Endometrial microvascular endothelial cells (primary cell): Measurements from ENCODE around the gene DYNLT4. TPM values are rescaled to one million over a fixed set of nuclear protein-coding genes. Genes with fewer than 3 reads are reported as not detected.
"Not testable (repeated sequence)": the region's sequence is repeated elsewhere in the genome, so short reads cannot be mapped to it uniquely, and the experiment has no call there.

ENCODE experiments used
- in situ Hi-C: cut with HindIII; loops from 2 replicates; pipeline ENCODE4 v1.10.0; 2017; ENCODE audit warnings: low sequenced_read_pairs, low pct_unique_long_range_greater_than_20kb; ENCODE audit errors: inconsistent ontology term
- total RNA-seq: library from RNA; depleted of rRNA; stranded (reverse); fragments of >200 nt; gene quantifications from one replicate; pipeline ENCODE4 v1.2.3, GENCODE V29; 2015; ENCODE audit errors: inconsistent ontology term

Gene DYNLT4
- total RNA-seq, 1 donor from 2014 or later, result not detected

- in situ Hi-C loops, result no loop called here
These were observed 29.6 kb downstream of the DYNLT4 start for GRCh38 chr1:44777547-44777946.

- in situ Hi-C loops, result no loop called here
These were observed 30.5 kb downstream of the DYNLT4 start for GRCh38 chr1:44776730-44777068.

GRCh38 chr1:44775930-44776729 is 31.0 kb downstream of the DYNLT4 start:
- in situ Hi-C loops, result no loop called here

GRCh38 chr1:44775078-44775929 is 31.8 kb downstream of the DYNLT4 start, which contains the start of gene RPS8:
RPS8 (plus strand) TSS chr1:44775540; CDS start chr1:44775597, 57 bp downstream.
- in situ Hi-C loops, result no loop called here

- in situ Hi-C loops, result not testable (repeated sequence)
These were observed 40.7 kb downstream of the DYNLT4 start for GRCh38 chr1:44766421-44766820.

- in situ Hi-C loops, result no loop called here
These were observed 46.3 kb downstream of the DYNLT4 start for GRCh38 chr1:44760876-44761275.

GRCh38 chr1:44759077-44759476 is 48.1 kb downstream of the DYNLT4 start:
- in situ Hi-C loops, result no loop called here

GRCh38 chr1:44757420-44757819 is 49.7 kb downstream of the DYNLT4 start:
- in situ Hi-C loops, result no loop called here

Other genes starting within 250 kb of the DYNLT4 start
- 5.2 TPM for gene TMEM53, start 132.9 kb downstream of the DYNLT4 start, total RNA-seq
- not detected for gene ARMH1, start 132.6 kb downstream of the DYNLT4 start, total RNA-seq
- gene RNU5D-1, start 76.2 kb downstream of the DYNLT4 start, total RNA-seq, result not detected
- 37.8 TPM for gene KIF2C, start 67.5 kb downstream of the DYNLT4 start, total RNA-seq
- 2,081 TPM for gene RPS8, start 31.8 kb downstream of the DYNLT4 start, total RNA-seq
- gene BEST4, start 19.2 kb downstream of the DYNLT4 start, total RNA-seq, result not detected
- gene PLK3, start 7.0 kb downstream of the DYNLT4 start, total RNA-seq, result 39.2 TPM
- gene BTBD19, start 1.2 kb upstream of the DYNLT4 start, total RNA-seq, result 8.5 TPM
- gene PTCH2, start 35.9 kb upstream of the DYNLT4 start, total RNA-seq, result not detected
- gene EIF2B3, start 179.2 kb upstream of the DYNLT4 start, total RNA-seq, result 53.3 TPM
- gene HECTD3, start 204.0 kb upstream of the DYNLT4 start, total RNA-seq, result 47.9 TPM
- gene UROD, start 204.9 kb upstream of the DYNLT4 start, total RNA-seq, result 241 TPM